H1 (cell line): Measurements from ENCODE around the gene CHD8. TPM values are rescaled to one million over a fixed set of nuclear protein-coding genes. Genes with fewer than 3 reads are reported as not detected.

Experiments used
- polyA plus RNA-seq, 7 experiments: library from polyadenylated mRNA; depleted of rRNA in 3 of 7; stranded (reverse) in 5 of 7; unstranded in 2 of 7; fragments of >200 nt in 5 of 7; fragments of 200-250 nt in 2 of 7; gene quantifications; 1 replicate in 5 of 7; 2 replicates in 1 of 7; 4 replicates in 1 of 7; pipeline versions ENCODE4 v1.2.1 to v1.2.3, GENCODE V29; 2011 to 2013; ENCODE audit warnings: missing spikeins in 2 of 7, mixed read lengths in 2 of 7
- small RNA-seq: library from polyadenylated mRNA; stranded (forward); fragments of <200 nt; extraction: miRNeasy Mini kit (QIAGEN cat#:217004); gene quantifications from one replicate; pipeline ENCODE3, GENCODE V24; 2013; ENCODE audit not compliant: insufficient read depth
- total RNA-seq: library from RNA; stranded (reverse); fragmentation: NEBNext Ultra II Directional; extraction: Animal tissue kit (Norgen Biotek cat#: 25700); gene quantifications from 2 replicates; pipeline ENCODE4 v1.2.1, GENCODE V29; 2021

CHD8 gene
- total and polyA plus RNA-seq, 2 of the 8 experiments (the other 6 are each of a cell fraction or from before 2014, with no cell fraction given), result 88.3 to 140 TPM

Small RNA genes lying within 50 kb of the gene (small RNA-seq; reads per million reads assigned to genes)
- gene RN7SL650P, result not detected
- 37.9 reads per million, percentile 95 among the genes with 10 or more reads in this experiment for gene SNORD8
- 7.5 reads per million, percentile 75 among the genes with 10 or more reads in this experiment for gene SNORD9

Other genes with a start within 250 kb of the CHD8 start
- gene HNRNPC, start 186.7 kb downstream of the CHD8 start, total RNA-seq, result 1,203 and 1,207 TPM in 2 replicates
- 517 and 781 TPM in 2 replicates for gene HNRNPC, start 186.7 kb downstream of the CHD8 start, polyA plus RNA-seq (2011; rRNA removed)
- 0.63 and 0.65 TPM in 2 replicates for gene RPGRIP1, start 176.0 kb downstream of the CHD8 start, total RNA-seq
- 0.35 and 0.36 TPM in 2 replicates for gene RPGRIP1, start 176.0 kb downstream of the CHD8 start, polyA plus RNA-seq (2011; rRNA removed)
- gene SUPT16H, start 72.1 kb downstream of the CHD8 start, total RNA-seq, result 201 and 209 TPM in 2 replicates
- gene SUPT16H, start 72.1 kb downstream of the CHD8 start, polyA plus RNA-seq (2011; rRNA removed), result 93.1 and 138 TPM in 2 replicates
- gene RAB2B, start 20.8 kb upstream of the CHD8 start, total RNA-seq, result 26.1 and 27.6 TPM in 2 replicates
- 13.6 and 23.4 TPM in 2 replicates for gene RAB2B, start 20.8 kb upstream of the CHD8 start, polyA plus RNA-seq (2011; rRNA removed)
- 49.5 and 58.3 TPM in 2 replicates for gene TOX4, start 21.1 kb upstream of the CHD8 start, total RNA-seq
- gene TOX4, start 21.1 kb upstream of the CHD8 start, polyA plus RNA-seq (2011; rRNA removed), result 50.5 and 51.5 TPM in 2 replicates
- 98.6 and 103 TPM in 2 replicates for gene METTL3, start 55.2 kb upstream of the CHD8 start, total RNA-seq
- gene METTL3, start 55.2 kb upstream of the CHD8 start, polyA plus RNA-seq (2011; rRNA removed), result 144 and 152 TPM in 2 replicates
- 346 and 360 TPM in 2 replicates for gene SALL2, start 70.2 kb upstream of the CHD8 start, total RNA-seq
- 310 and 356 TPM in 2 replicates for gene SALL2, start 70.2 kb upstream of the CHD8 start, polyA plus RNA-seq (2011; rRNA removed)
- not detected in 2 replicates for gene OR10G3, start 124.0 kb upstream of the CHD8 start, total RNA-seq
- gene OR10G3, start 124.0 kb upstream of the CHD8 start, polyA plus RNA-seq (2011; rRNA removed), result not detected in 2 replicates
- not detected in 2 replicates for gene OR10G2, start 178.8 kb upstream of the CHD8 start, total RNA-seq
- not detected in 2 replicates for gene OR10G2, start 178.8 kb upstream of the CHD8 start, polyA plus RNA-seq (2011; rRNA removed)
- gene OR4E2, start 197.7 kb upstream of the CHD8 start, total RNA-seq, result not detected in 2 replicates
- not detected in 2 replicates for gene OR4E2, start 197.7 kb upstream of the CHD8 start, polyA plus RNA-seq (2011; rRNA removed)
- gene OR4E1, start 217.7 kb upstream of the CHD8 start, total RNA-seq, result not detected in 2 replicates
- gene OR4E1, start 217.7 kb upstream of the CHD8 start, polyA plus RNA-seq (2011; rRNA removed), result not detected in 2 replicates